Glutamatergic neuron (in vitro differentiated cells): ENCODE measurements around the gene MAD2L2. TPM values are rescaled to one million over a fixed set of nuclear protein-coding genes. Genes with fewer than 3 reads are reported as not detected.

Experiments used
- DNase-seq: peaks from one replicate; pipeline ENCODE4 v3.0.0; 2022
- H3K27ac Mint-ChIP-seq: one replicate; pipeline ENCODE4 v1.8.0; 2020; ENCODE audit warnings: mild to moderate bottlenecking, mixed read lengths, inconsistent platforms; ENCODE audit not compliant: unreplicated experiment
- H3K27me3 Mint-ChIP-seq: one replicate; pipeline ENCODE4 v1.8.0; 2020; ENCODE audit warnings: mild to moderate bottlenecking, moderate library complexity, mixed read lengths, inconsistent platforms; ENCODE audit not compliant: unreplicated experiment
- H3K36me3 Mint-ChIP-seq: one replicate; pipeline ENCODE4 v1.8.0; 2020; ENCODE audit warnings: mild to moderate bottlenecking, mixed read lengths, inconsistent platforms; ENCODE audit not compliant: unreplicated experiment
- H3K4me1 Mint-ChIP-seq: one replicate; pipeline ENCODE4 v1.8.0; 2020; ENCODE audit warnings: mild to moderate bottlenecking, low read depth, mixed read lengths, inconsistent platforms; ENCODE audit not compliant: unreplicated experiment
- H3K4me3 Mint-ChIP-seq: one replicate; pipeline ENCODE4 v1.8.0; 2020; ENCODE audit warnings: mild to moderate bottlenecking, mixed read lengths, inconsistent platforms; ENCODE audit not compliant: unreplicated experiment
- H3K9me3 Mint-ChIP-seq: one replicate; pipeline ENCODE4 v1.8.0; 2020; ENCODE audit warnings: mild to moderate bottlenecking, moderate library complexity, mixed read lengths, inconsistent platforms; ENCODE audit not compliant: unreplicated experiment
- CTCF ChIP-seq: fragments of 200-600 bp; sonication (generic); IDR thresholded peaks from one replicate; pipeline ENCODE4 v1.5.0; 2021; ENCODE audit not compliant: partially characterized antibody, unreplicated experiment
- total RNA-seq: library from RNA; stranded (reverse); fragmentation: NEBNext Ultra II Directional; extraction: Animal tissue kit (Norgen Biotek cat#: 25700); gene quantifications from one replicate; pipeline ENCODE4 v1.2.1, GENCODE V29; 2021; ENCODE audit not compliant: unreplicated experiment

The MAD2L2 gene
- total RNA-seq, 1 donor from 2014 or later: 90.2 TPM

DNA sequence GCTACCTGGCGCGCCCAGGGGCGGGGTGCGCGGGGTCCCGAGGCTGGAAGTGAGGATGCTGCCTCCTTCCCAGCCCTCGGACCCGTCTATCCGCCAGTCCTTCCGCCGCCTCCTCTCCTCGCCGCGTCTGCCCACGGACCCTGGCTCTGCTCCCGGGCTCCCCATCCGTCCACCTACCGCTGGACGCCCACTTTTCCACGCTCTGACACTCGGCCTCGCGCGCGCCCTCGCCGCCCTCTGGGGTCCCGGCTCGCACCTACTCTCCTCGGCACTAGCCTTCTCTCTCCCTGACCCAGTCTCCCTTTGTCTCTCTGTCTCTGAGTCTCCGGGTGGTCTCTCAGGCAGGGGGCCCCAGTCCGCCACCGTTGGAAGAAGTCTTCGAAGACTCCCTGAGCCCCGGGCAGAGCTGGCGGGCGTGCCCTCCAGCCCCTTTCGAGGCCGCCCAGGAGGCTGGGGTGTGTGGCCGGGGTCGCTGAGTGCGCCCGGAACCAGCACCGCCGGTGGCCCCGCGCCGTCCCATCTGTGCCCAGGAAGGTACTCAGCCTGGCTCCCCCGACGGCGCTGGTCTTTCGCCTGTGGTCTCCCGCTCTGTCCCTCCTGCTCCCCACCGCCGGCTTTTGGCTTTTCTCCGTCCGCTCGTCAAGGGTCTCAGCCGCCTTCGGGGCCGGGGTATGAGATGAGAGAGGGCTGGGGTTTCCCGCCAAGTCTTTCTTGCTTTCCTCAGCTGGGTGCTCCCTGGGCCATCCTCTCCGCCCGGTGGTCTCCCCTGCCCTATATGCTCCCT is 11.2 kb upstream of the MAD2L2 start:
- H3K27ac Mint-ChIP-seq: peak overlapping the region; percentile 90
- peaks cover 27% of the 10 kb centered on the region for H3K4me1 Mint-ChIP-seq
- TF ChIP-seq CTCF: no peak
- H3K27me3 Mint-ChIP-seq: peaks cover 22% of the 10 kb centered on the region
- H3K4me3 Mint-ChIP-seq: peak overlapping the region; percentile 93
- no peaks in the 10 kb centered on the region for H3K36me3 Mint-ChIP-seq
- peaks cover 19% of the 10 kb centered on the region for H3K9me3 Mint-ChIP-seq
- DNase-seq: peak; percentile 48

DNA sequence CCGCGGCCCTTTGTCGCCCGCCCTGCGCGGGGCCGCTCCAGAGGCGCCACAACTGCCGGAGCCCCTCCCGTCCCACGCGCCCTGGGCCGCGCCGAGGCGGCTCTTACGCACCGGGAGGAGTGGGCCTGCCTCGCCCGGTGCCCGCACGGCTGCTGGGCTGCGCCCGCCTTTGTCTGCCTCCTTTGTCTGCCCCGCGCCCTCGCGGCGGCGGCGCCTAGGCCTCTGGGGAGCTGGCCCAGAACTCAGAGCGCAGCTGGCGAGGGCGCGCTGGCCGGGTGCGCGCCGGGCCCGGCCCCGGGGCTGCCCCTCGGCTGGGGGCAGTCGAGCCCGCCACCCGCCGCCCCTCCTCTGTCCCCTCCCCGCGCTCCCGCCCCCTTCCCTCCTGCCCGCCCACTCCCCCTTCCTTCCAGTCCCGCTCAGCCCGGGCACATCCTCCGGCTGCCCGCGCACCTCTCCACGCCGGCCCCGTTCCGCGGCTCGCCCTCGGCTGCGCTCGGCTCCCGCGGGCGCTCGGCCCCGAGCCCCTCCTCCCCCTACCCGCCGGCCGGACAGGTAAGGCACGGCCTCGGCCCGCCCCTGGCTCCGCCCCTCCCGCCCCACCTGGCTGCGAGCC is 10.5 kb upstream of the MAD2L2 start, which contains the start of gene DRAXIN:
DRAXIN (plus strand) TSS at position 409 of the 613 bp plus-strand sequence. CDS start 14,549 bp downstream, outside the sequence.
- TF ChIP-seq CTCF: no peak
- DNase-seq: peak; percentile 87
- Mint-ChIP-seq H3K4me1 (peaks cover 27% of the 10 kb centered on the region), H3K4me3 (peak within 1 kb of the TSS; percentile 93), H3K27ac (peak within 1 kb of the TSS; percentile 99), H3K27me3 (peaks cover 22% of the 10 kb centered on the region), H3K9me3 (peaks cover 19% of the 10 kb centered on the region), H3K36me3 (no peaks in the 10 kb centered on the region)

GRCh38 chr1:11690397-11691301 is 9.7 kb upstream of the MAD2L2 start:
- Mint-ChIP-seq H3K27me3 (peaks cover 25% of the 10 kb centered on the region), H3K4me1 (peaks cover 32% of the 10 kb centered on the region), H3K36me3 (no peaks in the 10 kb centered on the region), H3K9me3 (peaks cover 19% of the 10 kb centered on the region), H3K4me3 (peak overlapping the region; percentile 91), H3K27ac (peak overlapping the region; percentile 99)
- peak; percentile 78 for DNase-seq
- no peak for TF ChIP-seq CTCF

GRCh38 chr1:11688506-11688905 is 7.6 kb upstream of the MAD2L2 start:
- no peak for DNase-seq
- Mint-ChIP-seq H3K27ac (peak overlapping the region; percentile 22), H3K36me3 (no peaks in the 10 kb centered on the region), H3K27me3 (peaks cover 20% of the 10 kb centered on the region), H3K9me3 (peaks cover 16% of the 10 kb centered on the region), H3K4me3 (peak overlapping the region; percentile 38), H3K4me1 (peaks cover 34% of the 10 kb centered on the region)
- no peak for TF ChIP-seq CTCF
